HepG2 (cell line): ENCODE data around the gene CHAF1B. TPM values are rescaled to one million over a fixed set of nuclear protein-coding genes. Genes with fewer than 3 reads are reported as not detected.

Source experiments
- ATAC-seq: fragments of 200-7000 bp; cut with Tn5 transposase; 3 replicates; pipeline ENCODE4 v1.9.1; 2020; ENCODE audit warnings: mild to moderate bottlenecking, moderate library complexity
- BruUV-seq: library from RNA; stranded (reverse); fragments of 400-500 nt; replicated peaks from 2 replicates; lab custom pipeline; 2021; lab: Mats Ljungman, UMichigan
- CTCF ChIA-PET: fragments of 300-600 bp; formaldehyde crosslinking; extraction: SDS; loops from one replicate; lab custom pipeline; 2021; ENCODE audit warnings: low total read pairs, inconsistent platforms, low intra/inter-chr PET ratio; lab: Yijun Ruan, JAX
- POLR2A ChIA-PET: fragments of 350-600 bp; sonication (Branson Sonifier 250); formaldehyde crosslinking; loops from one replicate; lab custom pipeline; 2020; ENCODE audit warnings: antibody characterized with exemption, inconsistent platforms; lab: Yijun Ruan, JAX
- DNase-seq: peaks from one replicate; pipeline ENCODE4 v3.0.0-alpha.2; 2015; ENCODE audit warnings: low spot score
- FAIRE-seq: peaks from 3 replicates; lab custom pipeline; 2011; peaks lifted over from hg19 to GRCh38; lab: Jason Lieb, UNC
- H2AFZ ChIP-seq: one replicate; pipeline ENCODE4 v1.6.1; 2011; ENCODE audit warnings: low read length, inconsistent platforms
- H3K27ac ChIP-seq: fragments of 300-600 bp; 3 replicates; pipeline ENCODE4 v1.8.0; 2011; ENCODE audit warnings: mixed run types, mild to moderate bottlenecking, mixed read lengths, low read length, inconsistent platforms; ENCODE audit not compliant: insufficient read depth; ENCODE audit errors: extremely low read length
- H3K27me3 ChIP-seq, 2 experiments: fragments of 200-600 bp in 1 of 2; 2 replicates in 1 of 2; 3 replicates in 1 of 2; pipeline versions ENCODE4 v1.6.0 to v1.8.0; 2011; ENCODE audit warnings: low read length in 2 of 2, mild to moderate bottlenecking in 2 of 2, moderate library complexity in 2 of 2, inconsistent platforms in 1 of 2; ENCODE audit not compliant: insufficient read depth in 2 of 2, control insufficient read depth in 1 of 2
- H3K36me3 ChIP-seq, 2 experiments: fragments of 200-600 bp in 1 of 2; replicated peaks in 1 of 2; 2 replicates in 1 of 2; 3 replicates in 1 of 2; pipeline versions ENCODE4 v1.5.1 to v1.8.0; 2011; ENCODE audit warnings: low read length in 2 of 2, inconsistent platforms in 1 of 2; ENCODE audit not compliant: insufficient read depth in 2 of 2, control insufficient read depth in 1 of 2
- H3K4me1 ChIP-seq: 2 replicates; pipeline ENCODE4 v1.5.1; 2012; ENCODE audit warnings: low read length, inconsistent platforms; ENCODE audit not compliant: insufficient read depth
- H3K4me2 ChIP-seq: 2 replicates; pipeline ENCODE4 v1.6.0; 2011; ENCODE audit warnings: low read depth, low read length, inconsistent platforms
- H3K4me3 ChIP-seq, 3 experiments: fragments of 200-600 bp in 1 of 3; sonication (generic), shearing (Covaris generic) in 1 of 3; replicated peaks in 1 of 3; 2 replicates each; pipeline ENCODE4 v1.5.1; 2011 to 2016; ENCODE audit warnings: low read length in 3 of 3, inconsistent platforms in 2 of 3, low read depth in 2 of 3, mild to moderate bottlenecking in 2 of 3, control low read depth in 1 of 3, mixed read lengths in 1 of 3; ENCODE audit not compliant: insufficient read depth in 1 of 3
- H3K79me2 ChIP-seq: one replicate; pipeline ENCODE4 v1.6.1; 2011; ENCODE audit warnings: low read length, inconsistent platforms; ENCODE audit not compliant: insufficient read depth
- H3K9ac ChIP-seq: 2 replicates; pipeline ENCODE4 v1.6.0; 2011; ENCODE audit warnings: mild to moderate bottlenecking, low read depth, low read length, inconsistent platforms; ENCODE audit not compliant: insufficient read depth
- H3K9me3 ChIP-seq: 2 replicates; pipeline ENCODE4 v1.5.1; 2012; ENCODE audit warnings: mild to moderate bottlenecking, low read length
- H4K20me1 ChIP-seq: 2 replicates; pipeline ENCODE4 v1.6.0; 2011; ENCODE audit warnings: inconsistent platforms, mild to moderate bottlenecking, low read length, moderate library complexity; ENCODE audit not compliant: insufficient read depth
- HDAC1 ChIP-seq: sonication (generic); formaldehyde crosslinking; IDR thresholded peaks from 2 replicates; pipeline ENCODE4 v1.5.1; 2020; ENCODE audit warnings: mild to moderate bottlenecking, missing genetic modification reagents
- IRX3 ChIP-seq: sonication (generic); formaldehyde crosslinking; IDR thresholded peaks from 2 replicates; pipeline ENCODE4 v1.8.1; 2023; ENCODE audit warnings: mild to moderate bottlenecking, low read depth, missing genetic modification reagents, borderline replicate concordance
- PRMT3 ChIP-seq: sonication (generic); formaldehyde crosslinking; IDR thresholded peaks from 2 replicates; pipeline ENCODE4 v1.8.1; 2022; ENCODE audit warnings: low read depth, mild to moderate bottlenecking, moderate library complexity, missing genetic modification reagents, borderline replicate concordance
- RAD21 ChIP-seq: fragments of 450-650 bp; formaldehyde crosslinking; IDR thresholded peaks from 2 replicates; pipeline ENCODE4 v1.5.0; 2020; ENCODE audit warnings: mild to moderate bottlenecking
- RAD51 ChIP-seq: fragments of 450-650 bp; IDR thresholded peaks from 2 replicates; pipeline ENCODE4 v1.6.1; 2016; ENCODE audit warnings: borderline replicate concordance
- U2AF2 ChIP-seq: fragments of 200-400 bp; formaldehyde crosslinking; IDR thresholded peaks from 2 replicates; pipeline ENCODE4 v1.6.1; 2017; ENCODE audit warnings: low read depth, mild to moderate bottlenecking, low read length
- ZFP36 ChIP-seq: fragments of 150-350 bp; IDR thresholded peaks from 2 replicates; pipeline ENCODE4 v1.6.1; 2018; ENCODE audit warnings: borderline replicate concordance, low read length, low read depth; ENCODE audit not compliant: partially characterized antibody
- ZNF749 ChIP-seq: sonication (generic); formaldehyde crosslinking; IDR thresholded peaks from 2 replicates; pipeline ENCODE4 v1.8.0; 2022; ENCODE audit warnings: mild to moderate bottlenecking, missing genetic modification reagents, moderate library complexity, borderline replicate concordance
- WGBS: methylation state at CpG from one replicate; pipeline ENCODE4 v1.1.6; 2017; ENCODE audit warnings: low lambda C conversion rate; 5-methylcytosine and 5-hydroxymethylcytosine counted together
- in situ Hi-C: cut with HindIII; loops from 2 replicates; pipeline ENCODE4 v1.10.0; 2017; ENCODE audit warnings: low pct_unique_long_range_greater_than_20kb; ENCODE audit not compliant: extremely low pct_ligation_motif_present
- intact Hi-C: fragments of 100-400 bp; cut with micrococcal nuclease; formaldehyde crosslinking; loops from one replicate; pipeline ENCODE4 v1.10.0; 2022; ENCODE audit not compliant: unreplicated experiment
- polyA plus RNA-seq, 8 experiments: library from polyadenylated mRNA; depleted of rRNA in 3 of 8; stranded (reverse) in 7 of 8; unstranded in 1 of 8; fragments of >200 nt; fragmentation: Illumina TruSeq in 4 of 8; extraction: Trizol in 4 of 8; gene quantifications; 2 replicates each; pipeline versions ENCODE4 v1.2.1 to v1.2.3, GENCODE V29; 2011 to 2016; ENCODE audit warnings: low read depth in 4 of 8, missing spikeins in 1 of 8, mixed read lengths in 1 of 8; ENCODE audit not compliant: insufficient read depth in 1 of 8
- total RNA-seq, 5 experiments: library from RNA; depleted of rRNA; stranded (reverse); fragments of >200 nt; fragmentation: Illumina TruSeq; extraction: Trizol; gene quantifications; 2 replicates each; pipeline ENCODE4 v1.2.3, GENCODE V29; 2016; ENCODE audit warnings: low read depth in 1 of 5
- TF ChIP-seq, protein P1 (sequence below): sonication (generic); formaldehyde crosslinking; IDR thresholded peaks from 2 replicates; pipeline ENCODE4 v1.8.1; 2023; ENCODE audit warnings: missing genetic modification reagents, inconsistent platforms, borderline replicate concordance
- TF ChIP-seq, protein P2 (sequence below): IDR thresholded peaks from 2 replicates; pipeline ENCODE4 v1.6.1; 2016; ENCODE audit warnings: mild to moderate bottlenecking
- TF ChIP-seq, protein P3 (sequence below): sonication (generic); formaldehyde crosslinking; IDR thresholded peaks from 2 replicates; pipeline ENCODE4 v1.5.0; 2020; ENCODE audit warnings: mild to moderate bottlenecking, missing genetic modification reagents
- TF ChIP-seq, protein P4 (sequence below): sonication (generic); formaldehyde crosslinking; IDR thresholded peaks from 2 replicates; pipeline ENCODE4 v1.5.1; 2020; ENCODE audit warnings: mild to moderate bottlenecking, missing genetic modification reagents, moderate library complexity

The CHAF1B gene
- total and polyA plus RNA-seq, 2 of the 13 experiments (the other 11 are each of a cell fraction or from before 2014, with no cell fraction given): 5.1 to 14.1 TPM

DNA sequence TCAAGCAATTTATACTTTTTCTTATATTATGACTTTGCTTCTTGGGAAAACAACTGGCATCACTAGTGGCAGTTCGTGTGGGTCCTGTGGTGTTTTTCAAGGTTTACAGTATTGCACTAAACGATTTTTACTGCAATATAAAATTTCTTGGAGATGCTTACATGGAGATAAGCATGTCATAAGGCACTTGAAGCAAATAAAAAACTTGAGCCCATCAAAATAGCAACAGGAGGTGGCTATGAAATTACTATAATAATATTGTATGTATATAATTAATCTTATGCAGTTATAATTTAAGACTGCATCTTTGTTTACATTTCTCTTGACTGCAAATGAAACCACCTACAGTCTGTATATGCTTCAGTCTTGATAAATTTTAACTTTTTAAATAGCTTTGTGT lies 29.3 kb upstream of the CHAF1B start:
- Histone ChIP-seq H3K9me3 (no peaks in the 10 kb centered on the region), H3K4me3 (no peak overlapping the region), H3K9ac (no peak overlapping the region)
- no peak for ATAC-seq
- CTCF ChIA-PET: no interaction called here
- no TSS peak for BruUV-seq
- TF ChIP-seq ZFP36 (no peak), HDAC1 (CRISPR knock-in tag) (no peak), ZNF749 (CRISPR knock-in tag) (no peak), RAD51 (no peak), RAD21 (CRISPR knock-in tag) (no peak)
- TF ChIP-seq, protein P1, sequence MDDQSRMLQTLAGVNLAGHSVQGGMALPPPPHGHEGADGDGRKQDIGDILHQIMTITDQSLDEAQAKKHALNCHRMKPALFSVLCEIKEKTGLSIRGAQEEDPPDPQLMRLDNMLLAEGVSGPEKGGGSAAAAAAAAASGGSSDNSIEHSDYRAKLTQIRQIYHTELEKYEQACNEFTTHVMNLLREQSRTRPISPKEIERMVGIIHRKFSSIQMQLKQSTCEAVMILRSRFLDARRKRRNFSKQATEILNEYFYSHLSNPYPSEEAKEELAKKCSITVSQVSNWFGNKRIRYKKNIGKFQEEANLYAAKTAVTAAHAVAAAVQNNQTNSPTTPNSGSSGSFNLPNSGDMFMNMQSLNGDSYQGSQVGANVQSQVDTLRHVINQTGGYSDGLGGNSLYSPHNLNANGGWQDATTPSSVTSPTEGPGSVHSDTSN (CRISPR knock-in tag): no peak
- TF ChIP-seq, all 625 proteins: peak for 0
- H3K27ac ChIP-seq: no peak overlapping the region
- DNase-seq: no peak
- WGBS: 68% methylated on average over 2 of the region's 2 CpGs
- in situ Hi-C loops (no loop called here), intact Hi-C loops (no loop called here)
- POLR2A ChIA-PET: no interaction called here
- H3K27me3 ChIP-seq: no peaks in the 10 kb centered on the region
- H3K4me2 ChIP-seq: no peak overlapping the region
- no peak overlapping the region for H2AFZ ChIP-seq
- peaks cover 11 to 37% of the 10 kb centered on the region in 2 experiments for H3K36me3 ChIP-seq
- FAIRE-seq: no peak
- H3K79me2 ChIP-seq: no peaks in the 10 kb centered on the region
- H4K20me1 ChIP-seq: no peaks in the 10 kb centered on the region
- H3K4me1 ChIP-seq: 0 out of 2 replicates have a peak, but pooled peaks cover 9% of the 10 kb centered on the region

DNA sequence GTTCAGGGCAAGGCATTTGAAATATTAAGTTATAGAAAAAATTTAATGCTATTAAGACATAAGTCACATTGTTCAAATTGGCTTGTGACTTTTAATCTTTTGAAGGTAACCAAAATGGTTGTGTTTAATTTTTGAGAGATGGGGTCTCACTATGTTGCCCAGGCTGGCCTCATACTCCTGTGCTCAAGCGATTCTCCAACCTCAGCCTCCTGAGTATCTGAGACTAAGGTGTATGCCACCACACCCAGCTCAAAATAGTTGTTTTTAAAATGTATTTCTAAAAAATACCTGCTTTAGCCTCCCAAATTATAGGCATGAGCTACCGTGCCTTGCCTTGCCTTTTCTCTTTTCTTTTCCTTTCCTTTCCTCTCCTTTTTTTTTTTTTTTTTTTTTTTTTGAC lies 26.0 kb upstream of the CHAF1B start:
- Histone ChIP-seq H3K27me3 (no peaks in the 10 kb centered on the region), H3K9ac (no peak overlapping the region), H4K20me1 (no peaks in the 10 kb centered on the region), H3K9me3 (no peaks in the 10 kb centered on the region), H3K27ac (no peak overlapping the region), H3K4me2 (no peak overlapping the region), H3K4me3 (no peak overlapping the region), H3K79me2 (no peaks in the 10 kb centered on the region), H3K4me1 (0 out of 2 replicates have a peak, but pooled peaks cover 9% of the 10 kb centered on the region), H2AFZ (no peak overlapping the region), H3K36me3 (peaks cover 12 to 47% of the 10 kb centered on the region in 2 experiments)
- ATAC-seq (no peak), DNase-seq (no peak), FAIRE-seq (no peak)
- WGBS: 100% methylated on average over 2 of the region's 2 CpGs
- CTCF ChIA-PET: no interaction called here
- in situ Hi-C loops (no loop called here), intact Hi-C loops (no loop called here)
- no TSS peak for BruUV-seq
- POLR2A ChIA-PET: no interaction called here
- TF ChIP-seq PRMT3 (CRISPR knock-in tag) (no peak), IRX3 (no peak), U2AF2 (no peak)
- TF ChIP-seq, protein P2, sequence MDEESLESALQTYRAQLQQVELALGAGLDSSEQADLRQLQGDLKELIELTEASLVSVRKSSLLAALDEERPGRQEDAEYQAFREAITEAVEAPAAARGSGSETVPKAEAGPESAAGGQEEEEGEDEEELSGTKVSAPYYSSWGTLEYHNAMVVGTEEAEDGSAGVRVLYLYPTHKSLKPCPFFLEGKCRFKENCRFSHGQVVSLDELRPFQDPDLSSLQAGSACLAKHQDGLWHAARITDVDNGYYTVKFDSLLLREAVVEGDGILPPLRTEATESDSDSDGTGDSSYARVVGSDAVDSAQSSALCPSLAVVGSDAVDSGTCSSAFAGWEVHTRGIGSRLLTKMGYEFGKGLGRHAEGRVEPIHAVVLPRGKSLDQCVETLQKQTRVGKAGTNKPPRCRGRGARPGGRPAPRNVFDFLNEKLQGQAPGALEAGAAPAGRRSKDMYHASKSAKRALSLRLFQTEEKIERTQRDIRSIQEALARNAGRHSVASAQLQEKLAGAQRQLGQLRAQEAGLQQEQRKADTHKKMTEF (CRISPR knock-in tag): no peak
- TF ChIP-seq, protein P3, sequence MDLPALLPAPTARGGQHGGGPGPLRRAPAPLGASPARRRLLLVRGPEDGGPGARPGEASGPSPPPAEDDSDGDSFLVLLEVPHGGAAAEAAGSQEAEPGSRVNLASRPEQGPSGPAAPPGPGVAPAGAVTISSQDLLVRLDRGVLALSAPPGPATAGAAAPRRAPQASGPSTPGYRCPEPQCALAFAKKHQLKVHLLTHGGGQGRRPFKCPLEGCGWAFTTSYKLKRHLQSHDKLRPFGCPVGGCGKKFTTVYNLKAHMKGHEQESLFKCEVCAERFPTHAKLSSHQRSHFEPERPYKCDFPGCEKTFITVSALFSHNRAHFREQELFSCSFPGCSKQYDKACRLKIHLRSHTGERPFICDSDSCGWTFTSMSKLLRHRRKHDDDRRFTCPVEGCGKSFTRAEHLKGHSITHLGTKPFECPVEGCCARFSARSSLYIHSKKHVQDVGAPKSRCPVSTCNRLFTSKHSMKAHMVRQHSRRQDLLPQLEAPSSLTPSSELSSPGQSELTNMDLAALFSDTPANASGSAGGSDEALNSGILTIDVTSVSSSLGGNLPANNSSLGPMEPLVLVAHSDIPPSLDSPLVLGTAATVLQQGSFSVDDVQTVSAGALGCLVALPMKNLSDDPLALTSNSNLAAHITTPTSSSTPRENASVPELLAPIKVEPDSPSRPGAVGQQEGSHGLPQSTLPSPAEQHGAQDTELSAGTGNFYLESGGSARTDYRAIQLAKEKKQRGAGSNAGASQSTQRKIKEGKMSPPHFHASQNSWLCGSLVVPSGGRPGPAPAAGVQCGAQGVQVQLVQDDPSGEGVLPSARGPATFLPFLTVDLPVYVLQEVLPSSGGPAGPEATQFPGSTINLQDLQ (CRISPR knock-in tag): no peak
- TF ChIP-seq, protein P4, sequence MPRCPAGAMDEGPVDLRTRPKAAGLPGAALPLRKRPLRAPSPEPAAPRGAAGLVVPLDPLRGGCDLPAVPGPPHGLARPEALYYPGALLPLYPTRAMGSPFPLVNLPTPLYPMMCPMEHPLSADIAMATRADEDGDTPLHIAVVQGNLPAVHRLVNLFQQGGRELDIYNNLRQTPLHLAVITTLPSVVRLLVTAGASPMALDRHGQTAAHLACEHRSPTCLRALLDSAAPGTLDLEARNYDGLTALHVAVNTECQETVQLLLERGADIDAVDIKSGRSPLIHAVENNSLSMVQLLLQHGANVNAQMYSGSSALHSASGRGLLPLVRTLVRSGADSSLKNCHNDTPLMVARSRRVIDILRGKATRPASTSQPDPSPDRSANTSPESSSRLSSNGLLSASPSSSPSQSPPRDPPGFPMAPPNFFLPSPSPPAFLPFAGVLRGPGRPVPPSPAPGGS: no peak
